IPS DF 6.9 (cell line): Measurements from ENCODE around the gene SNCG.
"Not testable (repeated sequence)": the region's sequence is repeated elsewhere in the genome, so short reads cannot be mapped to it uniquely, and the experiment has no call there.

Source experiments
- DNase-seq: peaks from one replicate; pipeline ENCODE4 v3.0.0-alpha.2; 2013; ENCODE audit warnings: low read depth, low spot score
- H3K27ac ChIP-seq: one replicate; pipeline ENCODE4 v1.5.1; 2013; ENCODE audit warnings: low read length, control low read depth
- H3K27me3 ChIP-seq: 2 replicates; pipeline ENCODE4 v1.6.1; 2013; ENCODE audit warnings: mild to moderate bottlenecking, low read length; ENCODE audit not compliant: control insufficient read depth, insufficient read depth
- H3K36me3 ChIP-seq: 2 replicates; pipeline ENCODE4 v1.6.1; 2013; ENCODE audit warnings: low read length; ENCODE audit not compliant: control insufficient read depth, insufficient read depth
- H3K4me1 ChIP-seq: 2 replicates; pipeline ENCODE4 v1.6.1; 2013; ENCODE audit warnings: low read length; ENCODE audit not compliant: control insufficient read depth, insufficient read depth
- H3K4me3 ChIP-seq: 2 replicates; pipeline ENCODE4 v1.5.1; 2013; ENCODE audit warnings: mild to moderate bottlenecking, low read length
- H3K9me3 ChIP-seq: 2 replicates; pipeline ENCODE4 v1.6.1; 2013; ENCODE audit warnings: low read length, inconsistent platforms; ENCODE audit not compliant: control insufficient read depth, insufficient read depth
- WGBS: extraction: QIAGEN DNeasy Blood & Tissue Kit; methylation state at CpG from one replicate; pipeline ENCODE4 v1.1.7; 2013; ENCODE audit warnings: mixed read lengths, missing lambda C conversion rate; ENCODE audit not compliant: insufficient read length, insufficient coverage; 5-methylcytosine and 5-hydroxymethylcytosine counted together

Gene SNCG

DNA sequence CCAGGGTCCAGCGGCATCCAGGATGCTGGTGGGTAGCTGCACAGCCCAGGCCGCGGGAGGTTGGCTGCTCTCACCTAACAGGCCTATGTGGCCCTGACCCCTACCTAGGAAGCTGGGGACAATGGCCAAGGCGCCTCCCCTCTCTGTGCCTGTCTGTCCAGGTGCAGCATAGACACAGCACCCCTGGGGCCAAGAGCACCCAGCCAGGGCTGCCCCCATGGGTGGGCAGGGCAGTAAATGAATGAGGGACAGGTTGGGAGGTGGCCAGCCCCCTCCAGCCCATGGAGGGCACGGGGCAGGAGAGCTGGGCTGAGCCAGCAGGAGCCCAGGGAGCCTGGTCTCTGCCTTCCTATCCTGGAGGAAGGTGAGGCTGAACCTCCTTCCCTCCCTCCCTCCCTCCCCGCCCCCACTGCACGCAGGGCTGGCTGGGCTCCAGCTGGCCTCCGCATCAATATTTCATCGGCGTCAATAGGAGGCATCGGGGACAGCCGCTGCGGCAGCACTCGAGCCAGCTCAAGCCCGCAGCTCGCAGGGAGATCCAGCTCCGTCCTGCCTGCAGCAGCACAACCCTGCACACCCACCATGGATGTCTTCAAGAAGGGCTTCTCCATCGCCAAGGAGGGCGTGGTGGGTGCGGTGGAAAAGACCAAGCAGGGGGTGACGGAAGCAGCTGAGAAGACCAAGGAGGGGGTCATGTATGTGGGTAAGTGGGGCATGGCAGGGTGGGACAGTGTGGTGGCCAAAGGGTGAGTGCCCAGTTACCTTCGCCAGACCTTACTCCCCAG, at the start of gene SNCG:
SNCG (plus strand) TSS at position 484 of the 785 bp plus-strand sequence; CDS start at position 583, 99 bp downstream.
- DNase-seq, result no peak
- WGBS, result no CpG with 5 or more reads among the region's 22 CpGs
- peaks cover 40% of the 10 kb centered on the region for H3K4me1 ChIP-seq

GRCh38 chr10:86914734-86915133, 43.7 kb upstream of the SNCG start:
- H3K36me3 ChIP-seq, result peaks cover 7% of the 10 kb centered on the region; the same call in 1 of the 2 replicates
- H3K27me3 ChIP-seq, result no peaks in the 10 kb centered on the region
- WGBS, result no CpG with 5 or more reads among the region's 1 CpG
- no peak overlapping the region for H3K27ac ChIP-seq
- no peak for DNase-seq
- H3K4me3 ChIP-seq, result no peak overlapping the region
- H3K4me1 ChIP-seq, result no peaks in the 10 kb centered on the region
- no peaks in the 10 kb centered on the region for H3K9me3 ChIP-seq

More for the DNA sequence above, at the start of gene SNCG:
- Histone ChIP-seq H3K27ac (no peak within 1 kb of the TSS), H3K4me3 (no peak within 1 kb of the TSS), H3K27me3 (no peaks in the 10 kb centered on the region), H3K9me3 (no peaks in the 10 kb centered on the region), H3K36me3 (no peaks in the 10 kb centered on the region)

GRCh38 chr10:86918022-86918471, 40.4 kb upstream of the SNCG start:
- DNase-seq, result no peak
- Histone ChIP-seq H3K27me3 (no peaks in the 10 kb centered on the region), H3K36me3 (peaks cover 23% of the 10 kb centered on the region; the same call in 1 of the 2 replicates), H3K4me1 (no peaks in the 10 kb centered on the region), H3K4me3 (no peak overlapping the region), H3K9me3 (no peaks in the 10 kb centered on the region), H3K27ac (no peak overlapping the region)
- WGBS, result no CpG with 5 or more reads among the region's 5 CpGs

- Histone ChIP-seq H3K27me3 (no peaks in the 10 kb centered on the region), H3K36me3 (peaks cover 20% of the 10 kb centered on the region; the same call in 1 of the 2 replicates), H3K4me1 (no peaks in the 10 kb centered on the region), H3K27ac (no peak overlapping the region), H3K4me3 (no peak overlapping the region), H3K9me3 (no peaks in the 10 kb centered on the region)
- WGBS, result no CpG with 5 or more reads among the region's 9 CpGs
- DNase-seq, result no peak
Observed at GRCh38 chr10:86922553-86922961, 35.8 kb upstream of the SNCG start.

DNA sequence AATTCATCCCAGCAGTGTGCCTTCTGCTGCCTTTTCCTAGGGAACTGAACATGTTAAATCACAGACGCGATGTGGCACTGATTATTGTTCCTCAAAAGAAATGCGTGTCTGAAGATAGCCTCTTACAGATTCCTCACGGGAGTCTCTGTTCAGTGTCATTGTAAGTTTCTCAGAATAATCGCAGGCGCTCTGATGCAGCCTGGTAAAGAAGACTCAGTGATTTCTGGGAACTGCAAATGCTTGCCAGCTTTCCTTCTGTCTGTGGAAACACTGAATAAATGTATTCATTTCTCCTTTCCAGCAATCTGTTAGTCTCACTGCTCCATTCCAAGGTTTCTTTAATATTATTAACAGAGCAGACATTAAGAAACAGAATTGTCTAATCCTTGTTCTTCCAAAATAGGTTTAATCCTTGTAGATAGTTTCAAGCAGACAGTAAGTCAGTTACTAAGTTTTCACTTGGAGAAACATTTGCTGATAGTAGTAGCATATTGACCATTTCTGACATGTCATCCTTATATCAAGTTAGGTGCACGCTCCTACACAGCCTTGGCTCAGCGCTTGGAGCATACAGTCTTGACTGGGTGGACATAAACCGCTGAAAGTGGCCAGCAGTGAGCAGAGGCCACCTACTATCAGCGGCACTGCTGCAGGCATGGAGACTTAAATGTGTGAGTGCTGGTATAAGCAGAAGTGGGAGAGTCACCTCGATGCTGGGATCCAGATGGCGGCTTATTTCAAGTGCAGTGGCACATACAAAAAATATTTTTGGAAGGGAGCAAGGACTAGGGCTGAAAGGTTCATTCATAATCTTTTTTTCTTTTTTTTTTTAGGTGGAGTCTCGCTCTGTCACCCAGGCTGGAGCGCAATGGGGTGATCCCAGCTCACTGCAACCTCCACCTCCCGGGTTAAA, 28.7 kb upstream of the SNCG start:
- no peaks in the 10 kb centered on the region for H3K4me1 ChIP-seq
- no CpG with 5 or more reads among the region's 15 CpGs for WGBS
- H3K27ac ChIP-seq, result no peak overlapping the region
- H3K9me3 ChIP-seq, result no peaks in the 10 kb centered on the region
- H3K4me3 ChIP-seq, result no peak overlapping the region
- no peak for DNase-seq
- no peaks in the 10 kb centered on the region for H3K27me3 ChIP-seq
- H3K36me3 ChIP-seq, result peaks cover 3% of the 10 kb centered on the region; the same call in 1 of the 2 replicates

GRCh38 chr10:86931872-86932271, 26.5 kb upstream of the SNCG start:
- H3K9me3 ChIP-seq, result no peaks in the 10 kb centered on the region
- no peak overlapping the region for H3K27ac ChIP-seq
- no CpG with 5 or more reads among the region's 1 CpG for WGBS

GRCh38 chr10:86932674-86933073, 25.7 kb upstream of the SNCG start:
- H3K27me3 ChIP-seq, result no peaks in the 10 kb centered on the region
- no peak for DNase-seq
- H3K36me3 ChIP-seq, result peaks cover 3% of the 10 kb centered on the region; the same call in 1 of the 2 replicates
- no peak overlapping the region for H3K27ac ChIP-seq
- no CpG with 5 or more reads among the region's 2 CpGs for WGBS
- H3K4me3 ChIP-seq, result no peak overlapping the region
- H3K4me1 ChIP-seq, result no peaks in the 10 kb centered on the region
- H3K9me3 ChIP-seq, result no peaks in the 10 kb centered on the region

More at GRCh38 chr10:86931872-86932271, 26.5 kb upstream of the SNCG start:
- no peak for DNase-seq
- no peak overlapping the region for H3K4me3 ChIP-seq
- no peaks in the 10 kb centered on the region for H3K4me1 ChIP-seq
- H3K27me3 ChIP-seq, result no peaks in the 10 kb centered on the region
- peaks cover 3% of the 10 kb centered on the region; the same call in 1 of the 2 replicates for H3K36me3 ChIP-seq

GRCh38 chr10:86934162-86934711, 24.2 kb upstream of the SNCG start:
- H3K4me1 ChIP-seq, H3K4me3 ChIP-seq, DNase-seq, H3K36me3 ChIP-seq, H3K27me3 ChIP-seq, H3K27ac ChIP-seq, H3K9me3 ChIP-seq: not testable (repeated sequence)
- WGBS, result no CpG with 5 or more reads among the region's 6 CpGs

- Histone ChIP-seq H3K4me1 (peaks cover 1% of the 10 kb centered on the region; the same call in 1 of the 2 replicates), H3K4me3 (no peak overlapping the region), H3K27ac (no peak overlapping the region), H3K36me3 (no peaks in the 10 kb centered on the region), H3K27me3 (no peaks in the 10 kb centered on the region), H3K9me3 (no peaks in the 10 kb centered on the region)
- no peak for DNase-seq
- no CpG with 5 or more reads among the region's 13 CpGs for WGBS
Observed at GRCh38 chr10:86936661-86937501, 21.5 kb upstream of the SNCG start.
